Measurements from ENCODE around the gene PDE7B.
"Not testable (repeated sequence)": the region's sequence is repeated elsewhere in the genome, so short reads cannot be mapped to it uniquely, and the experiment has no call there.

Gene PDE7B

DNA sequence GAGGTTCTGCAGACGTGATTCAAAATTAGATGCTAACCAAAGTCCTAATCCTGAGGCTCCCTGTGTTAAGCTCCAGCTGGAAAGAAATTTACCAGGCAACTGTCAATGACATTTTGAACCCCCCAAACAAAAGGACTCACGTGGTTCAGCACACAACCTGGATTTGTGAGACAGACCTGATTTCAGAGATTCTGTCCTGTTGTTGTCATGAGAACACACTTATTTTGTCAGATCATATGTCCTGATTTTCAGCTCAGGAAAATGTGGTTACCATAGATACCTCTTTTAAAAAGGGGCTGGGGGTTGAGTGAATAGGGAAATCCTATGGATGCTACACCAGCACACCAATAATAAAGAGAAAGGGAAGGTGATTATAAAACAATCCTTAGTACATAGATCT is 337.0 kb downstream of the PDE7B start:
- no peak for DNase-seq (ENCODE audit: low read depth)

GRCh38 chr6:136189104-136189503 is 337.6 kb downstream of the PDE7B start:
- DNase-seq (ENCODE audit: low read depth) = no peak

GRCh38 chr6:136191606-136192312 is 340.3 kb downstream of the PDE7B start:
- no peak for DNase-seq (ENCODE audit: low read depth)

GRCh38 chr6:136192902-136193301 is 341.4 kb downstream of the PDE7B start:
- no peak for DNase-seq (ENCODE audit: low read depth)

DNA sequence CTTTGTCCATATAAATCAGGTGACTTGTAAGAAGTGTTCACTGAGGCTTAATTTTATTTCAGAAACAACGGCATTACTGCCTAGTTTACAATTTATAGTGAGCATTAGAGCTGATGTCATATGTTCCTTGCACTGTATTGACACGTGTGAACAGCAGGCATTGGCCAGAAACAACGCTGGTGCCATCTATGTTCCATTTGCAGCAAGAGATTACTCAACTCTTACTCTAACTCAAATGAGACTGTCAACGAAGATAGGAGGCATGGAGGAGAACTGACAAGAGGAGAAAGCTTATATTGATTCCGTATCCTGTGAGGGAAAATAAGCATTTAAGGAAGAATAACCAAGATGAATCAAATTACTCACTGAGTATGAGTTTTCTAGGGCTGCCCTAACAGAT is 350.2 kb downstream of the PDE7B start:
- peak; percentile 8 for DNase-seq (ENCODE audit: low read depth)

- no peak for DNase-seq (ENCODE audit: low read depth)
Measured at GRCh38 chr6:136208783-136209182, 357.3 kb downstream of the PDE7B start.

- DNase-seq (ENCODE audit: low read depth) = no peak
Measured at GRCh38 chr6:136209496-136209895, 358.0 kb downstream of the PDE7B start.

DNA sequence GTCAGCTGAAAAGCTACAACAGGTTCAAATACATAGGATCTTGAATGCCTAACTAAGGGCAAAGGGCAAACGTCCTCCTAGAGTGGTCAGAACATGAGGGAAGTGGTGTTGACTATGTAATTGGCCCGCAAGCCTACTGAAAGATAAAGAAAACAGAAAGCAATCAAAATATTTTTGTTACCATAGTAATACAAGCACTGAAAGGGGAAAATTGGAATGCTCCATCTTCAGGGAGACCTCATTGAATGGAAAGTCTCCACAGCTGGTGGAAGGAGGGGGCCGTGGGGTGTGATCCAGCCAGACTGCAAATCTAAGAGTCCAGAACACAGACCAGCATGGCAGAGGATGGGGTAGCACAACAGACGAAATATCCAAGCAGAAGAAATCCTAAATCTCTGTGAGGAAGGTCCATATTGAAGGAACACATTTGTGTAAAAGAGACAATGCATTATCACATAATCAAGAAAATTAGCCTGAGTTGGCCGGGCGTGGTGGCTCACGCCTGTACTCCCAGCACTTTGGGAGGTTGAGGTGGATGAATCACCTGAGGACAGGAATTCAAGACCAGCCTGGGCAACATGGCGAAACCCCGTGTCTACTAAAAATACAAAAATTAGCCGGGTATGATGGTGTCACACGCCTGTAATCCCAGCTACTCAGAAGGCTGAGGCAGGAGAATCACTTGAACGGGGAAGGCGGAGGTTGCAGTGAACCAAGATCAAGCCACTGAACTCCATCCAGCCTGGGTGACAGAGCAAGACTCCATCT is 359.1 kb downstream of the PDE7B start:
- no peak for DNase-seq (ENCODE audit: low read depth)

- no peak for DNase-seq (ENCODE audit: low read depth)
Measured at GRCh38 chr6:136212608-136213007, 361.1 kb downstream of the PDE7B start.

DNA sequence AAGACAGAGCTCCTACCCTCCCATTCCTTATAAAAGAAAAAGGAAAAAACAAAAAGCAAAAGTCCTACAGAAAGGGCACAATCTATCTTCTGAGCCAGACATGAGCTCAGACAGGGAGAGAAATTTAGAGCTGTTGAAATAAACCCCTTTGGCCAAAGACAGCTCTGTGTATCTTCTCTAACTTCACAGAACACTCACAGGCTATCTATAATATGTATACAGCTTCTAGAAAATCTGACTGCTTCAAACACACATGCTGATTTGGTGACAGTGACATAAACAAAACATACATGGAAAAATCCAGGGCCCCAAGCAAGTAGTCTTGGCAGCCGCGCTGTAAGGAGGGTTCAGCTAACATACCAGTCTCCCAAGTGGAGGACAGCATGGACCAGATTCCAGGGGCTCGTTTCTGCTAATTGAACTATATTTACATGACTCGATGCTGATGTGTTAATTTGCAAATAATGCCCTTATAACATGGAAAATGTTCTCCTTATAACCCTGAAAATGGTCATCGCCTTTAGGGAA is 361.6 kb downstream of the PDE7B start:
- no peak for DNase-seq (ENCODE audit: low read depth)

DNA sequence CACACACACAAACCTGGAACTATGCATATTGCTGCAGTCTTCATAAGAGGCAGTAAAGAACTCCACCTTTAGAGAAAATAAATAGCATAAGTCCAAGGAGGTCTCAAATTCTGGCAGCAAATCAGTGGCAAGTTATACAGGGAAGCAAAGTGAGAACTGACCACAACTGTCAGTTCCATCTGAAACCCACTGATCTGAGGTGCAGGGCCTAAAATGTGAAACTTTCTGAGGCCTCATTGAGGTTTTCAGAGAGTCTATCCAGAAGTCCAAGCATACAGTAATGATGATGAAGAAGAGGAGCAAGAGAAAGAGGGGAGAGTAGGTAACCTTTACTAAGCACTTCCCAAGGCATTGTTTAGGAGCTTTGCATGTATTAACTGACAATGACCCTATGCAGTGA is 362.4 kb downstream of the PDE7B start:
- DNase-seq (ENCODE audit: low read depth) = no peak

GRCh38 chr6:136216503-136217401 is 365.3 kb downstream of the PDE7B start:
- DNase-seq (ENCODE audit: low read depth) = no peak

- DNase-seq (ENCODE audit: low read depth) = not testable (repeated sequence)
Measured at GRCh38 chr6:136224974-136225373, 373.5 kb downstream of the PDE7B start.

DNA sequence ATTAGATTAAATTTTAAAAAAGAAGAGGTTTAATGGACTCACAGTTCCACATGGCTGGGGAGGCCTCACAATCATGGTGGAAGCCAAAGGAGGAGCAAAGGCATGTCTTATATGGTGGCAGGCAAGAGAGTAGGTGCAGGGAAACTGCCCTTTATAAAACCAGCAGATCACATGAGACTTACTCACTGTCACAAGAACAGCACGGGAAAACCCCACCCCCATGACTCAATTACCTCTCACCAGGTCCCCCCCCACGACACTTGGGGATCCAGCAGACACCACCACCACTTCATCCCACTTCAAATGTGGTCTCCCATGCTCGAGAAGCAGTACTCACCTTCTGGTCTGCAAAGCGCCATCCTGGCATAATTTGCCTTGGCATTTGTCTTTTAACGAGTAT is 374.0 kb downstream of the PDE7B start:
- no peak for DNase-seq (ENCODE audit: low read depth)

DNA sequence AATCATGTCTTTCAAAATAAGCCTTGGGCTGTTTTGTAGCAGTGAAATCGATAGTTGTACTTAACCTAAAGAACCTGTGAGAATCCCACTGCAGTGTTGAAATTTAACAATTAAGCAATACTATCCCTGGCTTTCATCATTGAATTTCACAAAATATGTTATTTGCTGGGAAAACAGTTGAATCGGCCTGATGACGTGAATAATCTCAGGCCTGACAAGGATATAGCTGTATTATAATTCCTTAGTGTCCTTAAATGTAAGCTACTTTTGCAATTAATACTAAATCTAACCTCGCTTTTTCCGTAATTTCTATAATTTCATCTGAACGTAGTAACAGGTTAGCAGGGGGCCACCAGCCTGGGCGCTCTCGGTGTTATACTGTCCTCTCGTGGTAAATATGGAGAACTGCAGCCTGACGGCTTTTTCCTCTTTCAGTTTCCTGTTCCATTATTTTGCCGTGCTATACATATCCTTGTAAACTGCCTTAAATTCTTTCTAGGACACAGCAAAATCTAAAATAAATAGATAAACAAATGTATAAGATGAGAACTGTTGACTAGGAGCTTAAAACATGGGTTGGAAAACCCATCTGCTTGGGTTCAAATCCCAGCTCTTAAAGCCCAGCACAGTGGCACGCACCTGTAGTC is 374.6 kb downstream of the PDE7B start:
- DNase-seq (ENCODE audit: low read depth) = peak; percentile 33

- DNase-seq (ENCODE audit: low read depth) = no peak
Measured at GRCh38 chr6:136226674-136227377, 375.3 kb downstream of the PDE7B start.

- DNase-seq (ENCODE audit: low read depth) = no peak
Measured at GRCh38 chr6:136228814-136229213, 377.3 kb downstream of the PDE7B start.

- DNase-seq (ENCODE audit: low read depth) = no peak
Measured at GRCh38 chr6:136230219-136230853, 378.8 kb downstream of the PDE7B start.

GRCh38 chr6:136232701-136233100 is 381.2 kb downstream of the PDE7B start:
- DNase-seq (ENCODE audit: low read depth) = no peak

DNA sequence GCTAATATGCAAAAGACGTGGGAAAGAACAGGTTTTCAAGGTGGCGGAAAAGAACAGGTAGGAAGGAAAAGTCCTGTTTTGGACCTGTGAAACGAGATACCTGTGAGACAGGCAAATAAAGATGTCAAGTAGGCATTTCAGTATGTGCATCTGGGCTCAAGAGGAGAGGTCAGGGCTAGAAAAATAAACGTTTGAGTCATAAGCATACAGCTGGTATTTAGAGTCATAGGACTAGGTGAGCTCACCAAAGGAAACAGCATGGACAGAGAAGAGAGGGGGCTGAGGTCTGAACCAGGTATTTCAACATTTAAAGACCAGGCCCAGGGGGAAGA is 383.7 kb downstream of the PDE7B start:
- no peak for DNase-seq (ENCODE audit: low read depth)

Measured in fibroblast of the conjunctiva (primary cell).